CD4-positive, alpha-beta T cell treated with Interleukin-17A for 1 hour (primary cell): ENCODE results near the gene SLC41A1.

ENCODE experiments used
- DNase-seq: peaks from one replicate; pipeline ENCODE4 v3.0.0-alpha.2; 2020

The SLC41A1 gene

DNA sequence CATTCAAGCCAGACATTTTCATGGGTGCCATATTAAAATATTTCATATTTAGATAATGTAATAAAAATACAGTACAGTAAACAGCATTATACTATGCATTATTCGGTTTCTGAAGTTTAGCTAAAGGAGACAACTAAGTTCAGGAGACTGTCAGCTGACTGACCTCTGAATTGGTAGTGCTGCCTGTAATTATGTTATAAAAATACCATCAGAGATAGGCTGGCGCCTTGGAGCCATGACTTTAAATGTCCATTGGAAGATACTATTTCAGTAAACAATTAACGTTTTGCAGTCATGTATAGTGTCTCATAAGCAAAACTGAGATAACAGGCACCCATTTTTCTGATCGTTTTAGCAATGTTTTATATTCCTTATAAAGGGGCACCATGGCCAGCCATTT is 26.4 kb downstream of the SLC41A1 start:
- no peak for DNase-seq

DNA sequence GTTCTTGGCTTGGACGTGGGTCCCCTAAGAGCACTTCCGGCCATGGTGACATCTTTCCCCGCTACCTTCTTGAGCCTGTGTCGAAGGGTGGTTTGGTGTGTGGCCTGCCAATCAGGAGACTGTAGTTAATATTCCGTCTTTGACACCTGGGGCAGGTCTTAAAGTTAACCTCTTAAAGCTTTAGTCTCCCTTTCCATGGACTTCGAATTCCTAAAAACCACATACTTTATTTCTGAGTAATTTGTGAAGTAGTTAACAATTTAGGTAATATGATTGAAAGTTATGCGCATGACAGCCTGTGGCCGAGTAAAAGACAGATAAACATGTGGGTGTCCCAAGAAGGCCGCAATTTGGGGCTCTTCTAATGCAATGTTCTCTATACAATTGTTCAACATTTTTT is 27.6 kb downstream of the SLC41A1 start:
- no peak for DNase-seq

DNA sequence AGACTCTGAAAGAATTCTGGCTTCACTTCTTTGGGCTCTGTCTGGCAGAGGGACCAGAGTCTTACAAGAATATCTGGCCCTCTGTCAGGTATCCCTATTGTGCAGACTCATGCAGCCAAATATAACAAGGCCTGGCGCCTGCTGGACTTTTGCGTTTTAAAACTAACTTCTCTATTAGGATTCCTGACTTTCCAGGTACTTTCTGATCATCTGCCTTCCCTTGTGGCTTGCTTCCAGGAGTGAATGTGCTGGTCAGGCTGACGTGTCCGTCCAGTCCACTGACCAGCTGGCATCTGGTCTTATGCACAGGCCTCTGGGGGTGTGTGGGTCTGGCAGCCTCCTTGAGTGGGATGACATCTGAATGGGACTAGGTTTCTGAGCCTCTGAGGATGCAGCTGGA is 29.1 kb downstream of the SLC41A1 start:
- no peak for DNase-seq

GRCh38 chr1:205783433-205783795 is 29.6 kb downstream of the SLC41A1 start:
- DNase-seq, result no peak

DNA sequence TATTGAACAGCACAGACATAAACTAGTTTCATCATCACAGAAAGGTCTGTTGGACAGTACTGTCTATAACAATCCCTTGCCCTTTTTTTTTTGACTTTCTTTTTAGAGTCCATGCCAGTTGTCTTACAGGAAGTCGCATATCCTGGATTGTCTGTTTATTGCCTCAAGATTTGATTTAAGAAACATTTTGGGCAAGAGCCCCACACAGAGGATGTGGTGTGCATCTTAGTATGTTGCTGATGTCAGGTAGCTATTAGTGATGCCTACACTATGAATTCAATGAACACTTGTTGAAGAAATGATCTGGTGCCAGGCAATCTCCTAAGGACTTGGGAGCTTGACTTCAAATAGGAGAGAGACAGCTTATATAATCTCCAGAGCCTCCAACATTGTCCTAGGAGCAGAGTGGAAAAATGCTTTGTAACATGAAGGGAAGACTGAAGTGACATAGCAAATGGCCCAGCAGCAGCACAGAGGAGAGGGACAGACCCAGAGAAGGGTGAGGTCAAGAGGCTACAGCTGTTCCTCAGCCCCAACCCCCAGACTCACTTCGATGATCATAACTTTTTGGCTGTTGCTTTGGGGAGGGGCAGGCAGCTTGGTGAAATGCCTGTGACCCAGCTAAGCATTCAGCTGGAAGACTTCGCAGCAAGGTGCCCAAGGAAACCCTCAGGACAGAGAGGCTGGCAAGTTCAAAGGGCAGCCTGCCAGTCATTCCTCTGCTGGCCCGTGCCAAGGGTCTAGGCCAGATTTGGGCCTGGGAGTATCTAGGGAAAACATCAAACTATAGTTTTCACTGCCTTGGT is 30.2 kb downstream of the SLC41A1 start:
- peak; percentile 26 for DNase-seq

DNA sequence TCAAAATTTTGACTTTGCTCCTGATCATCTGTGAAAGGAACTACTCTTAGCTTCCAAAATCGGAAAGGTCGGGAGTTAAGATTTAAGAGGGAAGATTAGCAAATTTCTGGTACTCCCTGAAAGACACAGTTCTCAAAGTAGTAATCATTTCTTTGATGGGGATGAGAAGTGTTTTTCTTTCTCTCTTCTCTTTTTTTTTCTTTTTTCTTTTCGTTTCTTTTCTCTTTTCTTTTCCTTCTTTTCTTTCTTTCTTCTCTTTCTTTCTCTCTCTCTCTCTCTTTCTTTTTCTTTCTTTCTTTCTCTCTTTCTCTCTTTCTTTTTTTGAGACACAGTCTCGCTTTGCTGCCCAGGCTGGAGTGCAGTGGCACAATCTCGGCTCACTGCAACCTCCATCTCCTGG is 32.7 kb downstream of the SLC41A1 start:
- DNase-seq, result no peak

- DNase-seq, result no peak
These were observed 35.0 kb downstream of the SLC41A1 start for GRCh38 chr1:205777994-205778393.

DNA sequence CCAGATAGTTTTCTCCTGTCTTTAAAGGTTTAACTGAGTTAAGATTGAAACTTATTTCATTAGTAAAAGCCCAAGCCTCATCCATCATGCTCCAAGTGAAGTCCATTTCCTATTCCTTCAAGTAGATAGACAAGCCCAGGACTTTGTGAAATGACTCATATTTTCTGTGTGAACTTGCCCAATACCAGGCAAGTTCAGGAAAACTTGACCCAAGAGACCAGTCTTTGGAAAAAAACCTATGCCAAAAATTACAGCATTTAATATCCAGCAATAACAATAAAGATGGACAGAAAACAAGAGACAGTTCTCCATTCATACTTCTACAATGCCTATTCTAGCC is 37.3 kb downstream of the SLC41A1 start:
- no peak for DNase-seq

DNA sequence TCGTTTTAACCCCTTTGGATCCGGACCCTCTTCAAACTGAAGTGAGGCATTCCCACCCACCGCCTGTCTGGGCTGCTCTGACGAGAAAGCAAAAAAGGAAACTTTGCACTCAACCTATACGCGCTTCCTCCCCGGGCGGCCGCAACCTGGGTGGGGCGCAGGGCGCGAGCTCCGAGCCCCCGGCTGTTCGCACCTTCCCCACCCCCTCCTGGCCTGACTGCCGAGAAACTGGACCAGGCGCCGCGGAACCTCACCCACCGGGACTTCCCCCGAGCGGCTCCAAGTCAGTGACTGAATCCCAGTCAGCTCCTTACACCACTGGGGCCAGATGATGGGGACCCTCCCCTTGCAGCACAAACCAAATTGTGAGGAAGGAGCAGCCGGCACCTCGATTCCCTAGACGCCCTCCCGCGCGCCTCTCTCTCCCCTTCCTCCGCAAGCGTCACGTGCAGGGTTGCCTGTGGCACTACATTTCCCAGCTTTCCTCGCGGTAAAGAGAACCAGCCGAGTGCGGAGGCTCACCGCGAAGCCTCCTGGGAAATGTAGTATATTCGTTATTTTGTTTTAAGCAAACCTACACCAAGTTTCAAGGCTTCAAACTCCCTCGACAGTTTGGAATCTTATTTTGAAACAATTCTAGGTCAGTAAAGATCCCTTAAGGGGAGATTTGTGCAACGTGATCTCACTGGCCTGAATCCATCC is 37.8 kb downstream of the SLC41A1 start, which contains the start of gene RAB29:
Gene RAB29 (minus strand): TSS at position 468 of the 702 bp plus-strand sequence. CDS start 526 bp downstream, outside the sequence.
- DNase-seq, result peak; percentile 92

DNA sequence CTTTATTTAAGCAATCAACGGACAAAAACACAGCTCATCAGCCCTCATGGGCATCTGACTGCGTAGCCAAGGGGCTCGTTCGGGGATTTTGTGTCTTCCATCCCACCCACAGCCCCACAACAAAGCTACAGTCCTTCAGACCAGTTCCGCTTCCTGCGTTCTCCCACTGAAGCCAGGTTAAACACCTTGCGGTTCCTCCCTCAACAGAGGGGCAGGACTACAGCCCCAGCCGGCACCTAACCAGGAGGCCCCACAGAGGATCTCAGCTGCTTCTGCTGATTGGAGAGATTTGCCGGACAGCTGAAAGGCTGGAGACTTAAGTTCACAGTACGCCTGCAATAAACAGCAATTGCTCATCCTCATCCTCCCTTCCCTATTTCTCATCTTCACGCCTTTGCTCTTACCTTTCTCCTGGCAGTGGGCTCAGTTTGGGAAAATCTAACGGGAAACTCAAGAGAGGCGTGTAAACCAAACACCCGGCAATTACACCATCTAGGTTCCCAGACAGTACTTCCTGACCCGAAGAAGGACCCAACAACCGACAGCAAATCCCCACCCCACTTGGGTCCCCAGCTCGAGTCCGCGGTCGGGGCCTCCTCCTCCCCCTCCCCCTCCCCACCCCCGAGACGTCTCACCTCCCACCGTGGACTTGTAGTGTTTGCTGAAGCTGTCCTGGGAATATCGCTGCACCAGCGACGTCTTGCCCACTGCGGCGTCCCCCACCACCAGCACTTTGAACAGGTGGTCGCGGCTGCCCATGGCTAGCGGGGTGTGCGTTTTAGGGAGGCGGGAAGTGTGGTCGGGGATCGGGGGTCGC is 38.6 kb downstream of the SLC41A1 start:
- DNase-seq, result peak; percentile 74

GRCh38 chr1:205772607-205773032 is 40.4 kb downstream of the SLC41A1 start:
- DNase-seq, result peak; percentile 49

DNA sequence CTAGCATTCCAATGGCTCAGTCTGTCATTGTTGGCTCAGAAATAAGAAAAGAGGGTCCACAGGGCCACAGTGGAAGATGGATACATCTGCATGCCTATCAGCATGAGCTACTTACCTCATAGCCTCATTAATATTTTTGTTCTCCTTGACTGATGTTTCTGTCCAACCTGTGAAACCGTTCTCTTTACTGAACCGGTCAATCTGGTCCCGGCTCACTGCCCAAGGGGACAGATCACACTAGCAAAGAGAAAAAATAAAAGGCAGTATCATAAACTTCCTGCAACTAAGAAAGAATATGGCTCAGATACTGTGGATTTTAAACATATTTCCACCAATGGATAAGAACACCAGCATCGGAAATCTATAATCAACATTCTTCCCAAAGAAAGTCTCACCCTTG is 42.4 kb downstream of the SLC41A1 start:
- DNase-seq, result no peak

- DNase-seq, result no peak
These were observed 43.2 kb downstream of the SLC41A1 start for GRCh38 chr1:205769641-205770365.

DNA sequence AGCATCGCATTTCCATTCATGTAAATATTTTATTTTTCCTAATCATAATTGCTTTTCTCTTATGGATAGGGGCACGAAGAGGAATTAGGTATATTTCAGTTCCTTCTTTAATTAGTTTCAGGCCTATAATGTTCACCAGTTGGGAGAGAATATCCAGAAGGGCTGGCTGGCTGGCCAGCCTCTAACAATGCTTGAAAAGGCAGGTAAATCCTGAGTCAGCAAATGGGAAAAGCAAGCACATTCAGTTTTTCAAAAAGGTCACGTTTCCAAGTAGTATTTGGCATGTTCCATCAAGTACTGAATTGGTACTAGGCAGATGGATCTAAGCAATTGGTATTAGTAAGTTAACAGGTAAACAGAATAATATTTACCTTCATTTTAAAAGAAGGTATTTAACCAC is 45.8 kb downstream of the SLC41A1 start:
- no peak for DNase-seq

DNA sequence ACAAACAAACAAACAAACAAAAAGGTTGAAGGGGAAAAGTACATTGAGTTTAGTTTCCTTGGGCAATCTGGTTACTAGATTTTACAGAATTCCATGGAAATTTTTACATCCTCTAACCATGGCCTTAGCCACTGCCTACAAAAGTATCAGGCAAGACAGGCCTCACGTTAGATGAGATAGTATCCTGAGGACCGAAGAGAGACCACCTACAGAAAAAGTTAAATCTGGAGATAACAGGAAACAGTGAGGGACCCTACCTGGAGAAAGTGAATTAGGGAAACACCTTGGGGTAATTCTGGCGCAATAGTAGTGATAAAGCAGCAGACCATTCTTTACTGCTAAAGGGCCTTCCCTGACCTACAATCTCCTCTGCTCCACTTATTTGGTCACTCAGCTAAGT is 46.4 kb downstream of the SLC41A1 start:
- DNase-seq, result no peak

- no peak for DNase-seq
These were observed 47.0 kb downstream of the SLC41A1 start for GRCh38 chr1:205766038-205766437.

GRCh38 chr1:205764578-205764977 is 48.4 kb downstream of the SLC41A1 start:
- DNase-seq, result no peak

DNA sequence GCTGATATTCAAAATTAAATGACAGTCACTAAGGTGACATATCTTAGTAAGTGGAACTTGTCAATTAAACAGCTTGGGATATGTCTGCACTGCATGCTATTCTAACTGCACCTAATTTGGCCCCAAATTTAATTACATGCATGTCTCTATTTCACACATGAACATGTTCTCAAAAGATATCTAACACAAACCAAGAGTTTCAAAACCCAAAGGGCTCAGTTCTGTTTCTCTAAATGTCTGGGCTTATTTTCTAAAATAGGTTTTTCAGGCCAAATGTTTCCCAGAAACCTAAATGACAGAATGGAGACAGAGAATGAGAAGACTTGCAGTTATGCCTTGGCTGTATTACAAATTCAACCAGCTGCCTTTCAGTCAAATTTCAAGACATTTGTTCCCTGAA is 49.0 kb downstream of the SLC41A1 start:
- DNase-seq, result no peak

GRCh38 chr1:205760606-205761005 is 52.4 kb downstream of the SLC41A1 start:
- DNase-seq, result no peak

GRCh38 chr1:205756552-205756951 is 56.4 kb downstream of the SLC41A1 start:
- no peak for DNase-seq

DNA sequence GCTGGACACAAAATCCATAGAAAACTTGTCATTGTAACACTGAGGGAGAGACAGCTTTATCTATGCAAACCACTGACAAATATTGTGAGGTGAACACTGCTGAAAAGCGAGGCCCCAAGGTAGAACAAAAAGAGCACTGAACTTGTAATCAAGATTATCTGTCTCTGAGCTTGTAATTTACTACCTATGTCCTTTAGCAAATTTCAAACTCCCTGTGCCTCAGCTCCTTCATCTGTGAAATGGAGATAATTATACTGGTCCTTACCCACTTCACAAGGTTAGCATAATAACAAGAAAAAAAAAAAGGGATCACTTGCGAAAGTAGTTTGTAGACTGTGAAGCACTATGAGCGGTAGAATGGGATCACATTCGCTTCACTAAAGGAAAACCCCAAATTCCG is 58.1 kb downstream of the SLC41A1 start:
- DNase-seq, result no peak

- no peak for DNase-seq
These were observed 61.9 kb downstream of the SLC41A1 start for GRCh38 chr1:205751036-205751651.
